HepG2 (cell line): ENCODE results near the gene SEC14L5. TPM values are rescaled to one million over a fixed set of nuclear protein-coding genes. Genes with fewer than 3 reads are reported as not detected.
A peak's percentile ranks its signal among the peaks of the same experiment; 100 is the strongest.

Experiments
- AHR ChIP-seq: IDR thresholded peaks from 2 replicates; pipeline ENCODE4 v1.6.1; 2018; ENCODE audit warnings: missing genetic modification reagents, missing compliant biosample characterization
- ARNT2 ChIP-seq: sonication (generic); formaldehyde crosslinking; IDR thresholded peaks from 2 replicates; pipeline ENCODE4 v1.8.0; 2022; ENCODE audit warnings: mild to moderate bottlenecking, low read depth, missing genetic modification reagents, moderate library complexity
- DDIT3 ChIP-seq: sonication (generic); formaldehyde crosslinking; IDR thresholded peaks from 2 replicates; pipeline ENCODE4 v1.4.0; 2020; ENCODE audit warnings: mild to moderate bottlenecking, missing genetic modification reagents
- ETV5 ChIP-seq: IDR thresholded peaks from 2 replicates; pipeline ENCODE4 v1.6.1; 2018; ENCODE audit warnings: missing biosample characterization, missing genetic modification reagents, inconsistent platforms, borderline replicate concordance
- GFI1 ChIP-seq: sonication (generic); formaldehyde crosslinking; IDR thresholded peaks from 2 replicates; pipeline ENCODE4 v1.5.0; 2020; ENCODE audit warnings: missing genetic modification reagents, mild to moderate bottlenecking, borderline replicate concordance
- KAT8 ChIP-seq: IDR thresholded peaks from 2 replicates; pipeline ENCODE4 v1.6.1; 2016; ENCODE audit warnings: missing genetic modification reagents, missing compliant biosample characterization
- KDM3A ChIP-seq: IDR thresholded peaks from 2 replicates; pipeline ENCODE4 v1.6.1; 2018; ENCODE audit warnings: low read depth, missing compliant biosample characterization
- MEIS2 ChIP-seq: sonication (generic); formaldehyde crosslinking; IDR thresholded peaks from 2 replicates; pipeline ENCODE4 v1.9.0; 2021; ENCODE audit warnings: mild to moderate bottlenecking, missing genetic modification reagents
- NFE2L1 ChIP-seq: sonication (generic); formaldehyde crosslinking; IDR thresholded peaks from 2 replicates; pipeline ENCODE4 v1.4.0; 2020; ENCODE audit warnings: missing genetic modification reagents, mild to moderate bottlenecking, borderline replicate concordance
- NR1H2 ChIP-seq: sonication (generic); formaldehyde crosslinking; IDR thresholded peaks from 2 replicates; pipeline ENCODE4 v1.8.1; 2022; ENCODE audit warnings: low read depth, missing genetic modification reagents, borderline replicate concordance
- PRDM10 ChIP-seq: sonication (generic); formaldehyde crosslinking; IDR thresholded peaks from 2 replicates; pipeline ENCODE4 v1.4.0; 2020; ENCODE audit warnings: low read depth, missing genetic modification reagents
- SRY ChIP-seq: sonication (generic); formaldehyde crosslinking; IDR thresholded peaks from 2 replicates; pipeline ENCODE4 v1.8.0; 2022; ENCODE audit warnings: mild to moderate bottlenecking, missing genetic modification reagents
- ZBTB4 ChIP-seq: sonication (generic); formaldehyde crosslinking; IDR thresholded peaks from 2 replicates; pipeline ENCODE4 v1.4.0; 2020; ENCODE audit warnings: missing genetic modification reagents, mild to moderate bottlenecking, borderline replicate concordance
- ZFY ChIP-seq: sonication (generic); formaldehyde crosslinking; IDR thresholded peaks from 2 replicates; pipeline ENCODE4 v1.4.0; 2020; ENCODE audit warnings: missing genetic modification reagents
- ZNF136 ChIP-seq: sonication (generic); formaldehyde crosslinking; IDR thresholded peaks from 2 replicates; pipeline ENCODE4 v1.8.1; 2022; ENCODE audit warnings: low read depth, mild to moderate bottlenecking, moderate library complexity, missing genetic modification reagents
- ZNF160 ChIP-seq: sonication (generic); formaldehyde crosslinking; IDR thresholded peaks from 2 replicates; pipeline ENCODE4 v1.8.0; 2022; ENCODE audit warnings: mild to moderate bottlenecking, inconsistent platforms, missing genetic modification reagents
- ZNF18 ChIP-seq: sonication (generic); formaldehyde crosslinking; IDR thresholded peaks from 2 replicates; pipeline ENCODE4 v1.8.0; 2022; ENCODE audit warnings: mild to moderate bottlenecking, missing genetic modification reagents; ENCODE audit not compliant: insufficient replicate concordance
- polyA plus RNA-seq, 8 experiments: library from polyadenylated mRNA; depleted of rRNA in 3 of 8; stranded (reverse) in 7 of 8; unstranded in 1 of 8; fragments of >200 nt; fragmentation: Illumina TruSeq in 4 of 8; extraction: Trizol in 4 of 8; gene quantifications; 2 replicates each; pipeline versions ENCODE4 v1.2.1 to v1.2.3, GENCODE V29; 2011 to 2016; ENCODE audit warnings: low read depth in 4 of 8, missing spikeins in 1 of 8, mixed read lengths in 1 of 8; ENCODE audit not compliant: insufficient read depth in 1 of 8
- total RNA-seq, 5 experiments: library from RNA; depleted of rRNA; stranded (reverse); fragments of >200 nt; fragmentation: Illumina TruSeq; extraction: Trizol; gene quantifications; 2 replicates each; pipeline ENCODE4 v1.2.3, GENCODE V29; 2016; ENCODE audit warnings: low read depth in 1 of 5

Gene SEC14L5
- total and polyA plus RNA-seq, 2 of the 13 experiments (the other 11 are each of a cell fraction or from before 2014, with no cell fraction given) = 0.40 to 0.42 TPM

- TF ChIP-seq KAT8 (CRISPR knock-in tag) (peak; percentile 100), ETV5 (peak; percentile 69), NFE2L1 (CRISPR knock-in tag) (no peak), SRY (peak; percentile 59; the same call in 1 of the 2 replicates), ARNT2 (CRISPR knock-in tag) (peak; percentile 83), NR1H2 (CRISPR knock-in tag) (peak; percentile 82), AHR (CRISPR knock-in tag) (peak; percentile 93), KDM3A (CRISPR knock-in tag) (peak; percentile 76; the same call in 1 of the 2 replicates), ZNF160 (CRISPR knock-in tag) (peak; percentile 90), PRDM10 (0 out of 2 replicates have a peak, but pooled peaks have one; percentile 59), DDIT3 (CRISPR knock-in tag) (0 out of 2 replicates have a peak, but pooled peaks have one; percentile 40), ZNF136 (CRISPR knock-in tag) (no peak; the same call in 1 of the 2 replicates), ZNF18 (CRISPR knock-in tag) (no peak), GFI1 (CRISPR knock-in tag) (peak; percentile 78; the same call in 1 of the 2 replicates), ZBTB4 (CRISPR knock-in tag) (no peak; the same call in 1 of the 2 replicates), ZFY (CRISPR knock-in tag) (peak; percentile 96), MEIS2 (CRISPR knock-in tag) (peak; percentile 92)
Measured at GRCh38 chr16:5033256-5034166, 75.4 kb downstream of the SEC14L5 start, which contains the start of gene NAGPA (continued).
